MCF 10A (cell line): ENCODE measurements around the gene CDC16. TPM values are rescaled to one million over a fixed set of nuclear protein-coding genes. Genes with fewer than 3 reads are reported as not detected.

Source experiments
- BruUV-seq: library from RNA; stranded (reverse); fragments of 400-500 nt; replicated peaks from 2 replicates; lab custom pipeline; 2021; lab: Mats Ljungman, UMichigan
- CTCF ChIA-PET: fragments of 300-600 bp; sonication (Branson Sonifier 250); formaldehyde crosslinking; extraction: SDS; loops from one replicate; lab custom pipeline; 2021; ENCODE audit warnings: antibody characterized with exemption, inconsistent platforms; lab: Yijun Ruan, JAX
- POLR2A ChIA-PET: fragments of 300-600, 350-650 bp; sonication (Branson Sonifier 250); formaldehyde crosslinking; extraction: SDS; loops from one replicate; lab custom pipeline; 2020; ENCODE audit warnings: antibody characterized with exemption, inconsistent platforms; lab: Yijun Ruan, JAX
- DNase-seq: peaks from one replicate; pipeline ENCODE4 v3.0.0-alpha.2; 2018; ENCODE audit not compliant: unreplicated experiment
- H3K27ac Mint-ChIP-seq: one replicate; pipeline ENCODE4 v1.8.0; 2022; ENCODE audit warnings: mild to moderate bottlenecking, low read depth, mixed read lengths; ENCODE audit not compliant: unreplicated experiment
- H3K27me3 Mint-ChIP-seq: one replicate; pipeline ENCODE4 v1.8.0; 2022; ENCODE audit warnings: mixed read lengths; ENCODE audit not compliant: insufficient read depth, unreplicated experiment
- H3K36me3 Mint-ChIP-seq: one replicate; pipeline ENCODE4 v1.8.0; 2022; ENCODE audit warnings: mild to moderate bottlenecking, moderate library complexity, mixed read lengths; ENCODE audit not compliant: insufficient read depth, unreplicated experiment
- H3K4me1 Mint-ChIP-seq: one replicate; pipeline ENCODE4 v1.8.0; 2022; ENCODE audit warnings: mixed read lengths; ENCODE audit not compliant: insufficient read depth, unreplicated experiment
- H3K4me3 Mint-ChIP-seq: one replicate; pipeline ENCODE4 v1.8.0; 2022; ENCODE audit warnings: mild to moderate bottlenecking, moderate library complexity, mixed read lengths; ENCODE audit not compliant: unreplicated experiment
- H3K9me3 Mint-ChIP-seq: one replicate; pipeline ENCODE4 v1.8.0; 2022; ENCODE audit warnings: mixed read lengths; ENCODE audit not compliant: unreplicated experiment
- CTCF ChIP-seq: fragments of 200-600 bp; IDR thresholded peaks from one replicate; pipeline ENCODE4 v1.8.0; 2022; ENCODE audit warnings: antibody characterized with exemption, mild to moderate bottlenecking; ENCODE audit not compliant: unreplicated experiment
- intact Hi-C: fragments of 100-400 bp; cut with micrococcal nuclease; formaldehyde crosslinking; loops from 2 replicates; pipeline ENCODE4 v1.14.1; 2022
- total RNA-seq: library from RNA; stranded (reverse); gene quantifications from 2 replicates; pipeline ENCODE4 v1.2.3, GENCODE V29; 2022

Gene CDC16
- total RNA-seq, 1 experiment from 2014 or later: 72.4 TPM

- no TSS peak for BruUV-seq
These were observed 7.2 kb downstream of the CDC16 start for GRCh38 chr13:114241918-114242317.

GRCh38 chr13:114243971-114244370 is 9.3 kb downstream of the CDC16 start:
- BruUV-seq: no TSS peak
- no peak for DNase-seq
- H3K27me3 Mint-ChIP-seq: no peaks in the 10 kb centered on the region
- peaks cover 100% of the 10 kb centered on the region for H3K36me3 Mint-ChIP-seq
- H3K4me3 Mint-ChIP-seq: no peak overlapping the region
- no peak overlapping the region for H3K27ac Mint-ChIP-seq
- ChIA-PET POLR2A (interaction anchor here (0.8 to 1.5 kb wide), 2 partner anchors 11 to 14 kb away, joined by 4 to 5 read pairs; no protein-coding TSS in a partner anchor), CTCF (no interaction called here)
- TF ChIP-seq CTCF: no peak
- no peaks in the 10 kb centered on the region for H3K4me1 Mint-ChIP-seq
- intact Hi-C loops: no loop called here
- no peaks in the 10 kb centered on the region for H3K9me3 Mint-ChIP-seq

More at GRCh38 chr13:114241918-114242317, 7.2 kb downstream of the CDC16 start:
- H3K36me3 Mint-ChIP-seq: peaks cover 97% of the 10 kb centered on the region
- ChIA-PET CTCF (interaction anchor here (0.6 to 1.1 kb wide), 3 partner anchors 13 to 294 kb away, joined by 3 to 4 read pairs (median 3); no protein-coding TSS in a partner anchor), POLR2A (no interaction called here)
- intact Hi-C loops: no loop called here
- H3K4me3 Mint-ChIP-seq: no peak overlapping the region
- peaks cover 6% of the 10 kb centered on the region for H3K4me1 Mint-ChIP-seq
- no peaks in the 10 kb centered on the region for H3K9me3 Mint-ChIP-seq
- no peak overlapping the region for H3K27ac Mint-ChIP-seq
- no peaks in the 10 kb centered on the region for H3K27me3 Mint-ChIP-seq
- DNase-seq: no peak
- TF ChIP-seq CTCF: no peak

DNA sequence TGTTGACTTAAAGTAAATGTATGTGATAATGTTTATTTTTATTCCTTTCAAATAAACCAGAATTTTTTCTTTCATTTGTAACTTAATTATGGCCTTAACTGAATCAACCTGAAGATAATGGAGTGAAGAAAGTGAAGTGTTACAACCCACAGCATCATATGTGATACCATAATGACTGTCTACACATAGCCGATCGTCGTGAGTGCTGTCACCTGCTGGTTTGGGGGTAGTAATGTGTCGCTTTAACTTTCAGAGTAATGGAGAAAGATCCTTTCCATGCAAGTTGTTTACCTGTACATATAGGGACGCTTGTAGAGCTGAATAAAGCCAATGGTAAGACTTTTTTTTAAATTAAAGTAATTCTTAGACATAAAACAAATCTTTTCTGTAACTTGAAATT is 9.9 kb downstream of the CDC16 start:
- no peak for TF ChIP-seq CTCF
- Mint-ChIP-seq H3K4me1 (no peaks in the 10 kb centered on the region), H3K36me3 (peaks cover 93% of the 10 kb centered on the region), H3K27me3 (no peaks in the 10 kb centered on the region), H3K27ac (no peak overlapping the region), H3K4me3 (no peak overlapping the region), H3K9me3 (no peaks in the 10 kb centered on the region)
- ChIA-PET CTCF (interaction anchor here (0.7 kb wide), 1 partner anchor 9 kb away, joined by 3 read pairs; no protein-coding TSS in a partner anchor), POLR2A (interaction anchor here (1.0 kb wide), 1 partner anchor 33 kb away, joined by 3 read pairs; no protein-coding TSS in a partner anchor)
- no peak for DNase-seq
- no TSS peak for BruUV-seq
- intact Hi-C loops: no loop called here

DNA sequence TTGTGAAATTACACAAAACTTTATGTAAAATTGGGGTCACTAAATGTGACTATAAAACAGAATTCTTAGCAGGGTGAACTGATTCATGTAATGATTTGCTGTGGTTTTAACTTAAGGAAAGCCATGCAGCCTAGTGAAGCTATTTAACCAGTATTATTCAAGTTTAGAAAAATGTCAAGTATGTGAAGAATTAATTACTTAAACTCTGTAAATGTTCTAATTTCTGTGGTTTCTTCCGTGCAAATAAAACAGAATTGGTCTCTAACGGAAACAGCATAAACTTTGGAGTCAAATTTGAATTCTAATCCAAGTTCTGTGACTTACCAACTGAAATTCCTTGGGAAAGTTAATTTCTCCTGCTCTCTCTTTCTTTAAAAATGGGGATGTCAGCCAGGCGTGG is 13.3 kb downstream of the CDC16 start:
- Mint-ChIP-seq H3K4me3 (no peak overlapping the region), H3K27ac (no peak overlapping the region), H3K9me3 (no peaks in the 10 kb centered on the region), H3K4me1 (no peaks in the 10 kb centered on the region), H3K27me3 (no peaks in the 10 kb centered on the region), H3K36me3 (peaks cover 80% of the 10 kb centered on the region)
- no peak for DNase-seq
- CTCF ChIA-PET: no interaction called here
- intact Hi-C loops: no loop called here
- POLR2A ChIA-PET: no interaction called here
- BruUV-seq: no TSS peak
- TF ChIP-seq CTCF: no peak
